IMR-90 (cell line): ENCODE data around the gene TBPL2. TPM values are rescaled to one million over a fixed set of nuclear protein-coding genes. Genes with fewer than 3 reads are reported as not detected.

Experiments used
- ATAC-seq: fragments of 200-7000 bp; cut with Tn5 transposase; 2 replicates; pipeline ENCODE4 v1.9.1; 2020; ENCODE audit warnings: low read depth, mild to moderate bottlenecking, moderate library complexity
- BruUV-seq: library from RNA; stranded (reverse); fragments of 400-500 nt; replicated peaks from 2 replicates; lab custom pipeline; 2021; lab: Mats Ljungman, UMichigan
- CTCF ChIA-PET: fragments of 300-600 bp; formaldehyde crosslinking; extraction: SDS; loops from one replicate; lab custom pipeline; 2021; ENCODE audit warnings: antibody characterized with exemption; lab: Yijun Ruan, JAX
- POLR2A ChIA-PET: fragments of 300-600 bp; sonication (Branson Sonifier 250); formaldehyde crosslinking; loops from one replicate; lab custom pipeline; 2022; ENCODE audit warnings: antibody characterized with exemption; ENCODE audit not compliant: unreplicated experiment; lab: Charles Lee
- DNase-seq: peaks from one replicate; pipeline ENCODE4 v3.0.0; 2013
- H2AFZ ChIP-seq: replicated peaks from 2 replicates; pipeline ENCODE3; 2013; ENCODE audit warnings: low read length, mild to moderate bottlenecking; ENCODE audit not compliant: poor library complexity
- H2AK5ac ChIP-seq: 2 replicates; pipeline ENCODE4 v1.6.1; 2013; ENCODE audit warnings: low read depth, low read length, inconsistent platforms
- H2AK9ac ChIP-seq: replicated peaks from 2 replicates; pipeline ENCODE3; 2013; ENCODE audit warnings: mild to moderate bottlenecking, low read depth, low read length, moderate library complexity; ENCODE audit not compliant: poor library complexity
- H2BK120ac ChIP-seq: 2 replicates; pipeline ENCODE4 v1.6.1; 2013; ENCODE audit warnings: low read depth, low read length, inconsistent platforms
- H2BK15ac ChIP-seq: 3 replicates; pipeline ENCODE4 v1.6.1; 2013; ENCODE audit warnings: low read depth, low read length, inconsistent platforms
- H2BK20ac ChIP-seq: 2 replicates; pipeline ENCODE4 v1.6.1; 2013; ENCODE audit warnings: low read depth, mild to moderate bottlenecking, inconsistent platforms, low read length, moderate library complexity
- H2BK5ac ChIP-seq: 2 replicates; pipeline ENCODE4 v1.6.1; 2013; ENCODE audit warnings: mild to moderate bottlenecking, low read depth, low read length, inconsistent platforms; ENCODE audit not compliant: poor library complexity, severe bottlenecking
- H3K14ac ChIP-seq: replicated peaks from 2 replicates; pipeline ENCODE4 v1.6.1; 2013; ENCODE audit warnings: low read depth, low read length, inconsistent platforms
- H3K18ac ChIP-seq: 2 replicates; pipeline ENCODE4 v1.6.1; 2013; ENCODE audit warnings: low read depth, low read length, control low read depth
- H3K23ac ChIP-seq: 2 replicates; pipeline ENCODE4 v1.6.1; 2013; ENCODE audit warnings: low read depth, low read length, inconsistent platforms
- H3K27ac ChIP-seq: 2 replicates; pipeline ENCODE4 v1.5.1; 2013; ENCODE audit warnings: mild to moderate bottlenecking, control low read depth, low read length; ENCODE audit not compliant: insufficient read depth
- H3K27me3 ChIP-seq: 2 replicates; pipeline ENCODE4 v1.6.1; 2013; ENCODE audit warnings: low read length; ENCODE audit not compliant: control insufficient read depth, insufficient read depth
- H3K36me3 ChIP-seq: 2 replicates; pipeline ENCODE4 v1.6.1; 2013; ENCODE audit warnings: low read length, mixed read lengths; ENCODE audit not compliant: control insufficient read depth, insufficient read depth
- H3K4ac ChIP-seq: 2 replicates; pipeline ENCODE4 v1.6.1; 2013; ENCODE audit warnings: low read depth, low read length, inconsistent platforms
- H3K4me1 ChIP-seq: 2 replicates; pipeline ENCODE4 v1.6.1; 2013; ENCODE audit warnings: low read length, mixed read lengths; ENCODE audit not compliant: control insufficient read depth, insufficient read depth
- H3K4me2 ChIP-seq: 2 replicates; pipeline ENCODE4 v1.6.1; 2013; ENCODE audit warnings: low read depth, mild to moderate bottlenecking, control low read depth, low read length, moderate library complexity
- H3K4me3 ChIP-seq: 2 replicates; pipeline ENCODE4 v1.5.1; 2013; ENCODE audit warnings: low read depth, mild to moderate bottlenecking, control low read depth, low read length, moderate library complexity; ENCODE audit not compliant: insufficient read depth
- H3K56ac ChIP-seq: 2 replicates; pipeline ENCODE4 v1.6.1; 2013; ENCODE audit warnings: low read length, inconsistent platforms; ENCODE audit not compliant: insufficient read depth; ENCODE audit errors: extremely low read depth
- H3K79me1 ChIP-seq, 2 experiments: 2 replicates each; pipeline ENCODE4 v1.6.1; 2013; ENCODE audit warnings: low read length in 2 of 2, inconsistent platforms in 1 of 2, low read depth in 1 of 2
- H3K9ac ChIP-seq: 2 replicates; pipeline ENCODE4 v1.6.1; 2013; ENCODE audit warnings: low read depth, low read length, control low read depth
- H3K9me1 ChIP-seq: 2 replicates; pipeline ENCODE4 v1.6.1; 2013; ENCODE audit warnings: low read length, inconsistent platforms; ENCODE audit not compliant: insufficient read depth
- H3K9me3 ChIP-seq: 2 replicates; pipeline ENCODE4 v1.6.1; 2013; ENCODE audit warnings: low read length; ENCODE audit not compliant: control insufficient read depth, insufficient read depth
- H4K20me1 ChIP-seq: 2 replicates; pipeline ENCODE4 v1.6.1; 2013; ENCODE audit warnings: low read length, inconsistent platforms; ENCODE audit not compliant: insufficient read depth
- H4K5ac ChIP-seq: 2 replicates; pipeline ENCODE4 v1.6.1; 2013; ENCODE audit warnings: mild to moderate bottlenecking, low read depth, low read length, control low read depth
- H4K8ac ChIP-seq, 2 experiments: 2 replicates each; pipeline ENCODE4 v1.6.1; 2013; ENCODE audit warnings: low read depth in 2 of 2, low read length in 2 of 2, control low read depth in 1 of 2, inconsistent platforms in 1 of 2
- H4K91ac ChIP-seq: 2 replicates; pipeline ENCODE4 v1.6.1; 2013; ENCODE audit warnings: low read depth, low read length, inconsistent platforms; ENCODE audit not compliant: insufficient read depth
- BHLHE40 ChIP-seq: fragments of 150-350 bp; IDR thresholded peaks from 2 replicates; pipeline ENCODE4 v1.6.1; 2016; ENCODE audit warnings: mild to moderate bottlenecking, low read depth, low read length
- CEBPB ChIP-seq: IDR thresholded peaks from 2 replicates; pipeline ENCODE4 v1.6.1; 2012; ENCODE audit warnings: low read depth, low read length, improper control_type of control experiment
- CHD1 ChIP-seq: IDR thresholded peaks from 2 replicates; pipeline ENCODE4 v1.6.1; 2012; ENCODE audit warnings: low read depth, low read length, improper control_type of control experiment
- CTCF ChIP-seq: conservative IDR thresholded peaks from 2 replicates; pipeline ENCODE4 v1.5.1; 2012; ENCODE audit warnings: mild to moderate bottlenecking, low read depth, low read length, improper control_type of control experiment
- ELK1 ChIP-seq: fragments of 150-350 bp; IDR thresholded peaks from 2 replicates; pipeline ENCODE4 v1.6.1; 2016; ENCODE audit warnings: low read depth, mild to moderate bottlenecking, low read length, moderate library complexity, borderline replicate concordance
- FOS ChIP-seq: fragments of 150-350 bp; IDR thresholded peaks from 2 replicates; pipeline ENCODE4 v1.6.1; 2016; ENCODE audit warnings: low read depth, low read length
- MAFK ChIP-seq: IDR thresholded peaks from 2 replicates; pipeline ENCODE4 v1.6.1; 2012; ENCODE audit warnings: low read depth, low read length, improper control_type of control experiment
- MAZ ChIP-seq: IDR thresholded peaks from 2 replicates; pipeline ENCODE4 v1.6.1; 2012; ENCODE audit warnings: low read depth, mild to moderate bottlenecking, low read length, improper control_type of control experiment, moderate library complexity, borderline replicate concordance
- MXI1 ChIP-seq: IDR thresholded peaks from 2 replicates; pipeline ENCODE4 v1.6.1; 2012; ENCODE audit warnings: low read depth, mild to moderate bottlenecking, low read length, moderate library complexity, borderline replicate concordance
- NFE2L2 ChIP-seq: fragments of 150-350 bp; IDR thresholded peaks from 2 replicates; pipeline ENCODE4 v1.6.1; 2016; ENCODE audit warnings: low read depth, mild to moderate bottlenecking, low read length
- POLR2A ChIP-seq: IDR thresholded peaks from 2 replicates; pipeline ENCODE4 v1.6.1; 2012; ENCODE audit warnings: mild to moderate bottlenecking, low read depth, low read length
- RAD21 ChIP-seq: IDR thresholded peaks from 2 replicates; pipeline ENCODE4 v1.6.1; 2012; ENCODE audit warnings: low read length, improper control_type of control experiment
- RCOR1 ChIP-seq: IDR thresholded peaks from 2 replicates; pipeline ENCODE4 v1.6.1; 2012; ENCODE audit warnings: mild to moderate bottlenecking, low read length, improper control_type of control experiment; ENCODE audit not compliant: insufficient replicate concordance
- RFX5 ChIP-seq: IDR thresholded peaks from 2 replicates; pipeline ENCODE4 v1.8.0; 2012; ENCODE audit warnings: low read depth, mild to moderate bottlenecking, low read length, moderate library complexity
- SMC3 ChIP-seq: fragments of 150-350 bp; IDR thresholded peaks from 2 replicates; pipeline ENCODE4 v1.6.1; 2016; ENCODE audit warnings: low read depth, mild to moderate bottlenecking, antibody characterized with exemption, low read length, moderate library complexity
- USF2 ChIP-seq: fragments of 150-350 bp; IDR thresholded peaks from 2 replicates; pipeline ENCODE4 v1.6.1; 2017; ENCODE audit warnings: mild to moderate bottlenecking, antibody characterized with exemption, low read length, low read depth
- WGBS, 2 experiments: methylation state at CpG; one replicate each; pipeline versions ENCODE4 v1.1.5 to v1.1.7; 2013; ENCODE audit warnings: missing lambda C conversion rate in 2 of 2; ENCODE audit not compliant: insufficient read length in 1 of 2; ENCODE audit errors: extremely low coverage in 2 of 2; 5-methylcytosine and 5-hydroxymethylcytosine counted together
- dilution Hi-C: fragments of 300-500 bp; cut with HindIII; formaldehyde crosslinking; loops from one replicate; pipeline ENCODE4 v1.14.3; 2018; ENCODE audit warnings: low sequenced_read_pairs; ENCODE audit not compliant: unreplicated experiment
- in situ Hi-C: fragments of 300-500 bp; cut with MboI; formaldehyde crosslinking; loops from 3 replicates; pipeline ENCODE4 v1.14.3; 2019; ENCODE audit warnings: low sequenced_read_pairs, inconsistent platforms, mixed read lengths
- intact Hi-C: fragments of 100-400 bp; cut with micrococcal nuclease; formaldehyde crosslinking; loops from 2 replicates; pipeline ENCODE4 v1.10.0; 2022
- polyA plus RNA-seq, 3 experiments: library from polyadenylated mRNA; depleted of rRNA; stranded (reverse); fragments of >200 nt; gene quantifications; 2 replicates each; pipeline ENCODE4 v1.2.3, GENCODE V29; 2012; ENCODE audit warnings: low replicate concordance in 1 of 3
- total RNA-seq: library from RNA; depleted of rRNA; stranded (reverse); fragments of >200 nt; gene quantifications from 2 replicates; pipeline ENCODE4 v1.2.3, GENCODE V29; 2012

Gene TBPL2
- total and polyA plus RNA-seq, 2 of the 4 experiments (the other 2 are of a cell fraction), result not detected

GRCh38 chr14:55477680-55478079, 37.3 kb upstream of the TBPL2 start:
- Histone ChIP-seq H2BK5ac (no peak overlapping the region), H3K56ac (no peak overlapping the region), H3K9me1 (no peaks in the 10 kb centered on the region), H3K4me1 (no peaks in the 10 kb centered on the region), H2AK9ac (no peak overlapping the region), H3K18ac (no peak overlapping the region), H4K5ac (no peak overlapping the region), H2BK15ac (no peak overlapping the region), H3K4me3 (no peak overlapping the region), H3K9ac (no peak overlapping the region), H3K4me2 (no peak overlapping the region), H3K27me3 (no peaks in the 10 kb centered on the region), H3K23ac (no peak overlapping the region), H4K8ac (no peak overlapping the region), H3K4ac (no peak overlapping the region), H3K79me1 (no peaks in the 10 kb centered on the region), H4K91ac (no peak overlapping the region), H3K27ac (no peak overlapping the region), H2BK20ac (no peak overlapping the region), H3K9me3 (no peaks in the 10 kb centered on the region), H4K20me1 (no peaks in the 10 kb centered on the region), H2BK120ac (no peak overlapping the region), H2AK5ac (no peak overlapping the region), H3K36me3 (no peaks in the 10 kb centered on the region), H3K14ac (no peak overlapping the region), H2AFZ (no peak overlapping the region)
- TF ChIP-seq CHD1, result no peak
- no peak for TF ChIP-seq NFE2L2
- TF ChIP-seq FOS, result no peak
- no peak for TF ChIP-seq POLR2A
- TF ChIP-seq RFX5, result no peak
- TF ChIP-seq RCOR1, result no peak
- TF ChIP-seq CTCF, result no peak
- TF ChIP-seq RAD21, result no peak
- no peak for TF ChIP-seq ELK1
- TF ChIP-seq CEBPB, result no peak
- no peak for TF ChIP-seq USF2
- no peak for TF ChIP-seq SMC3
- no peak for TF ChIP-seq MAZ
- no peak for TF ChIP-seq BHLHE40
- TF ChIP-seq MAFK, result no peak
- no peak for TF ChIP-seq MXI1
- ATAC-seq, result no peak
- dilution Hi-C loops, result no loop called here
- intact Hi-C loops, result no loop called here
- WGBS, 2 experiments, result 29% methylated on average over 1 of the region's 4 CpGs; no CpG with 5 or more reads in 1 of the 2 experiments
- no TSS peak for BruUV-seq
- POLR2A ChIA-PET, result no interaction called here
- DNase-seq, result no peak
- in situ Hi-C loops, result no loop called here
- CTCF ChIA-PET, result no interaction called here
